Activated T-cell treated with anti-CD3 and anti-CD28 coated beads for 1 hour (primary cell): Measurements from ENCODE around the gene UBALD1.

Source experiments
- DNase-seq: peaks from one replicate; pipeline ENCODE4 v3.0.0-alpha.2; 2020; ENCODE audit warnings: low read depth

The UBALD1 gene

GRCh38 chr16:4646773-4647643, 32.3 kb upstream of the UBALD1 start:
- no peak for DNase-seq

GRCh38 chr16:4641895-4642294, 27.2 kb upstream of the UBALD1 start:
- DNase-seq: no peak

- DNase-seq: no peak
Measured at GRCh38 chr16:4641306-4641687, 26.6 kb upstream of the UBALD1 start.

- DNase-seq: no peak
Measured at GRCh38 chr16:4640572-4641305, 26.1 kb upstream of the UBALD1 start.

- no peak for DNase-seq
Measured at GRCh38 chr16:4639899-4640509, 25.3 kb upstream of the UBALD1 start.

GRCh38 chr16:4637501-4638166, 22.9 kb upstream of the UBALD1 start:
- DNase-seq: no peak

- DNase-seq: no peak
Measured at GRCh38 chr16:4636196-4636595, 21.5 kb upstream of the UBALD1 start.

- no peak for DNase-seq
Measured at GRCh38 chr16:4634768-4635167, 20.1 kb upstream of the UBALD1 start.

GRCh38 chr16:4633910-4634635, 19.4 kb upstream of the UBALD1 start:
- DNase-seq: no peak

- no peak for DNase-seq
Measured at GRCh38 chr16:4631444-4631843, 16.8 kb upstream of the UBALD1 start.

GRCh38 chr16:4628283-4628682, 13.6 kb upstream of the UBALD1 start:
- no peak for DNase-seq

GRCh38 chr16:4626396-4626795, 11.7 kb upstream of the UBALD1 start:
- DNase-seq: no peak

- no peak for DNase-seq
Measured at GRCh38 chr16:4625560-4626159, 11.0 kb upstream of the UBALD1 start.

- DNase-seq: peak; percentile 53
Measured at GRCh38 chr16:4624827-4625559, 10.3 kb upstream of the UBALD1 start.

GRCh38 chr16:4624015-4624826, 9.5 kb upstream of the UBALD1 start, which contains the start of gene MGRN1:
Gene MGRN1 (plus strand): TSS chr16:4624826. CDS start chr16:4624961, 135 bp downstream.
- DNase-seq: peak; percentile 85

GRCh38 chr16:4623593-4623992, 8.9 kb upstream of the UBALD1 start:
- DNase-seq: no peak

- no peak for DNase-seq
Measured at GRCh38 chr16:4618645-4619418, 4.1 kb upstream of the UBALD1 start.

GRCh38 chr16:4617880-4618279, 3.2 kb upstream of the UBALD1 start:
- no peak for DNase-seq
